K562 (cell line): ENCODE results near the gene ODF4. TPM values are rescaled to one million over a fixed set of nuclear protein-coding genes. Genes with fewer than 3 reads are reported as not detected.

Source experiments
- ATAC-seq: fragments of 200-7000 bp; cut with Tn5 transposase; 3 replicates; pipeline ENCODE4 v1.9.1; 2020; ENCODE audit warnings: moderate library complexity
- BruUV-seq: library from RNA; stranded (reverse); fragments of 400-500 nt; replicated peaks from 2 replicates; lab custom pipeline; 2021; lab: Mats Ljungman, UMichigan
- CTCF ChIA-PET: fragments of 300-600 bp; formaldehyde crosslinking; extraction: SDS; loops from one replicate; lab custom pipeline; 2021; ENCODE audit warnings: low intra/inter-chr PET ratio; lab: Yijun Ruan, JAX
- POLR2A ChIA-PET: fragments of 300-600, 350-650 bp; sonication (Branson Sonifier 250); formaldehyde crosslinking; extraction: SDS; loops from one replicate; lab custom pipeline; 2021; ENCODE audit warnings: antibody characterized with exemption, inconsistent platforms; lab: Yijun Ruan, JAX
- DNase-seq, 4 experiments: peaks; one replicate each; pipeline versions ENCODE4 v3.0.0 to v3.0.0-alpha.2; 2011 to 2018; ENCODE audit warnings: low spot score in 3 of 4, mixed read lengths in 3 of 4; ENCODE audit errors: extremely low read depth in 1 of 4
- FAIRE-seq: peaks from 2 replicates; lab custom pipeline; 2011; peaks lifted over from hg19 to GRCh38; lab: Jason Lieb, UNC
- H2AFZ ChIP-seq: 2 replicates; pipeline ENCODE4 v1.6.0; 2011; ENCODE audit warnings: low read depth, low read length, control low read depth, inconsistent platforms
- H3K27ac ChIP-seq: fragments of 200-600 bp; 3 replicates; pipeline ENCODE4 v1.8.0; 2011; ENCODE audit warnings: low read depth, mild to moderate bottlenecking, control low read depth, inconsistent platforms, low read length, moderate library complexity, mixed read lengths; ENCODE audit errors: extremely low read depth
- H3K27me3 ChIP-seq, 2 experiments: fragments of 300-600 bp in 1 of 2; 2 replicates in 1 of 2; 3 replicates in 1 of 2; pipeline versions ENCODE4 v1.6.0 to v1.8.0; 2011; ENCODE audit warnings: inconsistent platforms in 2 of 2, low read length in 2 of 2, mild to moderate bottlenecking in 1 of 2, mixed read lengths in 1 of 2, moderate library complexity in 1 of 2; ENCODE audit not compliant: control insufficient read depth in 2 of 2, insufficient read depth in 2 of 2
- H3K36me3 ChIP-seq: fragments of 300-600 bp; 3 replicates; pipeline ENCODE4 v1.8.0; 2011; ENCODE audit warnings: mild to moderate bottlenecking, low read length, inconsistent platforms; ENCODE audit not compliant: control insufficient read depth, insufficient read depth
- H3K4me1 ChIP-seq, 2 experiments: fragments of 200-600 bp in 1 of 2; replicated peaks in 1 of 2; 2 replicates in 1 of 2; 3 replicates in 1 of 2; pipeline versions ENCODE4 v1.5.1 to v1.8.0; 2011; ENCODE audit warnings: inconsistent platforms in 2 of 2, low read length in 2 of 2, mild to moderate bottlenecking in 1 of 2, mixed read lengths in 1 of 2, moderate library complexity in 1 of 2; ENCODE audit not compliant: control insufficient read depth in 2 of 2, insufficient read depth in 2 of 2
- H3K4me2 ChIP-seq: 2 replicates; pipeline ENCODE4 v1.6.1; 2011; ENCODE audit warnings: low read length, control low read depth, inconsistent platforms, mixed read lengths; ENCODE audit not compliant: insufficient read depth
- H3K4me3 ChIP-seq: fragments of 200-600 bp; sonication (generic), shearing (Covaris generic); 2 replicates; pipeline ENCODE4 v1.5.1; 2016; ENCODE audit warnings: control low read depth, inconsistent platforms
- H3K79me2 ChIP-seq: fragments of 200-600 bp; 3 replicates; pipeline ENCODE4 v1.8.0; 2011; ENCODE audit warnings: low read length, inconsistent platforms; ENCODE audit not compliant: control insufficient read depth, insufficient read depth
- H3K9ac ChIP-seq, 2 experiments: 2 replicates each; pipeline versions ENCODE4 v1.6.0 to v1.6.1; 2011; ENCODE audit warnings: low read depth in 2 of 2, low read length in 2 of 2, control low read depth in 1 of 2, inconsistent platforms in 1 of 2, mild to moderate bottlenecking in 1 of 2, mixed read lengths in 1 of 2; ENCODE audit not compliant: insufficient read depth in 1 of 2
- H3K9me1 ChIP-seq: one replicate; pipeline ENCODE4 v1.6.0; 2011; ENCODE audit warnings: inconsistent platforms, mild to moderate bottlenecking, low read length, moderate library complexity; ENCODE audit not compliant: control insufficient read depth, insufficient read depth
- H3K9me3 ChIP-seq: replicated peaks from 2 replicates; pipeline ENCODE4 v1.5.1; 2011; ENCODE audit warnings: low read depth, low read length, inconsistent platforms; ENCODE audit not compliant: control insufficient read depth, insufficient read depth
- H4K20me1 ChIP-seq: replicated peaks from 2 replicates; pipeline ENCODE4 v1.6.1; 2011; ENCODE audit warnings: low read length, inconsistent platforms, mixed read lengths; ENCODE audit not compliant: control insufficient read depth, insufficient read depth
- BRF2 ChIP-seq: IDR thresholded peaks from 3 replicates; pipeline ENCODE4 v1.6.1; 2011; ENCODE audit warnings: borderline replicate concordance, mild to moderate bottlenecking; ENCODE audit not compliant: insufficient read length, insufficient read depth
- CHD4 ChIP-seq: fragments of 200-600 bp; sonication (generic); IDR thresholded peaks from 3 replicates; pipeline ENCODE4 v1.6.1; 2012; ENCODE audit warnings: low read depth, mild to moderate bottlenecking, mixed read lengths, low read length, inconsistent platforms; ENCODE audit not compliant: insufficient read depth, insufficient replicate concordance, poor library complexity, severe bottlenecking
- CLOCK ChIP-seq: fragments of 250-450 bp; sonication (Bioruptor Pico); IDR thresholded peaks from 2 replicates; pipeline ENCODE4 v1.4.0; 2020; ENCODE audit warnings: mild to moderate bottlenecking, moderate library complexity, borderline replicate concordance
- ETV5 ChIP-seq: sonication (generic); formaldehyde crosslinking; IDR thresholded peaks from 2 replicates; pipeline ENCODE4 v1.4.0; 2020; ENCODE audit warnings: low read depth, mild to moderate bottlenecking, missing genetic modification reagents
- HNRNPK ChIP-seq: fragments of 200-400 bp; formaldehyde crosslinking; IDR thresholded peaks from one replicate; pipeline ENCODE4 v1.6.1; 2018; ENCODE audit warnings: mild to moderate bottlenecking, low read depth, low read length; ENCODE audit not compliant: poor library complexity, severe bottlenecking
- MTA2 ChIP-seq: fragments of 450-650 bp; IDR thresholded peaks from 2 replicates; pipeline ENCODE4 v1.6.1; 2016; ENCODE audit warnings: low read depth
- TCF15 ChIP-seq: fragments of 250-450 bp; sonication (Bioruptor Pico); IDR thresholded peaks from 2 replicates; pipeline ENCODE4 v1.8.0; 2022; ENCODE audit warnings: moderate library complexity, mild to moderate bottlenecking, inconsistent platforms
- ZNF408 ChIP-seq: fragments of 250-450 bp; sonication (Bioruptor Pico); IDR thresholded peaks from 2 replicates; pipeline ENCODE4 v1.4.0; 2020; ENCODE audit warnings: low read depth, mild to moderate bottlenecking, moderate library complexity
- ZNF518B ChIP-seq: fragments of 250-450 bp; sonication (Bioruptor Pico); IDR thresholded peaks from 2 replicates; pipeline ENCODE4 v1.5.0; 2021; ENCODE audit warnings: mild to moderate bottlenecking, moderate library complexity
- ZNF639 ChIP-seq, 2 experiments: fragments of 200-800 bp in 1 of 2; sonication (Bioruptor generic) in 1 of 2; sonication (generic) in 1 of 2; formaldehyde crosslinking in 1 of 2; IDR thresholded peaks in 1 of 2; conservative IDR thresholded peaks in 1 of 2; 2 replicates each; pipeline versions ENCODE4 v1.5.0 to v1.6.1; 2016 to 2020; ENCODE audit warnings: missing compliant biosample characterization in 1 of 2, missing genetic modification characterization in 1 of 2, missing genetic modification reagents in 1 of 2
- WGBS: fragments of 100-300 bp; shearing (Covaris generic); methylation state at CpG from one replicate; pipeline ENCODE4 v1.1.6; 2016; ENCODE audit warnings: low coverage, mixed read lengths; ENCODE audit not compliant: insufficient coverage; ENCODE audit errors: missing lambda C conversion rate; 5-methylcytosine and 5-hydroxymethylcytosine counted together
- in situ Hi-C: fragments of 300-500 bp; cut with MboI; formaldehyde crosslinking; loops from 4 replicates; pipeline ENCODE4 v1.15.0; 2018; ENCODE audit warnings: inconsistent platforms, mixed read lengths
- intact Hi-C: fragments of 100-400 bp; cut with micrococcal nuclease; formaldehyde crosslinking; loops from 2 replicates; pipeline ENCODE4 v1.14.2; 2022
- polyA plus RNA-seq, 8 experiments: library from polyadenylated mRNA; depleted of rRNA in 4 of 8; stranded (reverse) in 5 of 8; unstranded in 3 of 8; fragments of >200 nt; fragmentation: Nextera tagmentation in 2 of 8; fragmentation: Illumina TruSeq in 1 of 8; extraction: Ambion mirVana in 2 of 8; extraction: Trizol in 1 of 8; gene quantifications; 2 replicates each; pipeline versions ENCODE4 v1.2.1 to v1.2.3, GENCODE V29; 2011 to 2014; ENCODE audit warnings: inconsistent platforms in 1 of 8, missing spikeins in 1 of 8
- total RNA-seq, 7 experiments: library from RNA; depleted of rRNA in 6 of 7; stranded (reverse); fragments of >200 nt in 6 of 7; fragmentation: Illumina TruSeq in 2 of 7; extraction: Trizol in 2 of 7; gene quantifications; 2 replicates each; pipeline versions ENCODE4 v1.2.1 to v1.2.3, GENCODE V29; 2011 to 2021; ENCODE audit warnings: low replicate concordance in 1 of 7

The ODF4 gene
- total and polyA plus RNA-seq, 9 of the 15 experiments (the other 6 are each of a cell fraction or from before 2014, with no cell fraction given) = not detected

- Histone ChIP-seq H3K9ac (no peak overlapping the region), H3K9me1 (no peaks in the 10 kb centered on the region), H3K36me3 (peaks cover 12% of the 10 kb centered on the region; the same call in 2 of the 3 replicates), H3K27ac (no peak overlapping the region), H4K20me1 (no peaks in the 10 kb centered on the region), H3K4me3 (no peak overlapping the region), H3K79me2 (no peaks in the 10 kb centered on the region), H3K4me1 (peaks cover 11 to 16% of the 10 kb centered on the region in 2 experiments; a peak in 4 of 5 replicates), H3K27me3 (no peaks in the 10 kb centered on the region), H2AFZ (no peak overlapping the region), H3K9me3 (no peaks in the 10 kb centered on the region), H3K4me2 (no peak overlapping the region)
- ATAC-seq = no peak
- POLR2A ChIA-PET = interaction anchor here (1.1 kb wide), 1 partner anchor 84 kb away, joined by 4 read pairs; the partner anchor contains the start of gene RANGRF
- CTCF ChIA-PET = no interaction called here
- no peak for DNase-seq
- FAIRE-seq = no peak
- in situ Hi-C loops = no loop called here
- intact Hi-C loops = no loop called here
- no TSS peak for BruUV-seq
- WGBS = 66% methylated on average over 6 of the region's 7 CpGs
- TF ChIP-seq CHD4 (no peak), ETV5 (CRISPR knock-in tag) (no peak), CLOCK (CRISPR knock-in tag) (no peak), BRF2 (no peak), HNRNPK (no peak), ZNF639 (CRISPR knock-in tag; conservative IDR thresholded peaks at IDR 0.05 in 1 of 2, IDR thresholded peaks at IDR 0.05 in 1 of 2) (no peak), MTA2 (no peak), TCF15 (CRISPR knock-in tag) (no peak), ZNF518B (CRISPR knock-in tag) (no peak), ZNF408 (CRISPR knock-in tag) (no peak)
Measured at GRCh38 chr17:8372422-8372821, 32.8 kb downstream of the ODF4 start.
